HepG2 (cell line): Measurements from ENCODE around the gene WWC1. TPM values are rescaled to one million over a fixed set of nuclear protein-coding genes. Genes with fewer than 3 reads are reported as not detected.

Experiments used
- HDAC2 ChIP-seq: sonication (generic); formaldehyde crosslinking; IDR thresholded peaks from 2 replicates; pipeline ENCODE4 v1.4.0; 2020; ENCODE audit warnings: missing genetic modification reagents
- ISX ChIP-seq: sonication (generic); formaldehyde crosslinking; conservative IDR thresholded peaks from 2 replicates; pipeline ENCODE4 v1.5.0; 2020; ENCODE audit warnings: missing genetic modification reagents
- NFRKB ChIP-seq: fragments of 450-650 bp; IDR thresholded peaks from 2 replicates; pipeline ENCODE4 v1.6.1; 2017
- PHF5A ChIP-seq: IDR thresholded peaks from one replicate; pipeline ENCODE4 v1.6.1; 2018; ENCODE audit warnings: low read depth, missing genetic modification reagents; ENCODE audit not compliant: unreplicated experiment
- RXRB ChIP-seq: IDR thresholded peaks from 2 replicates; pipeline ENCODE4 v1.6.1; 2016; ENCODE audit warnings: borderline replicate concordance, missing genetic modification reagents, missing compliant biosample characterization
- SAP130 ChIP-seq: IDR thresholded peaks from 2 replicates; pipeline ENCODE4 v1.6.1; 2016; ENCODE audit warnings: low read depth
- SUZ12 ChIP-seq: fragments of 150-350 bp; IDR thresholded peaks from 2 replicates; pipeline ENCODE4 v1.6.1; 2014; ENCODE audit warnings: low read depth, low read length
- TRIM22 ChIP-seq: fragments of 450-650 bp; IDR thresholded peaks from 2 replicates; pipeline ENCODE4 v1.6.1; 2017
- YEATS2 ChIP-seq: sonication (generic); formaldehyde crosslinking; IDR thresholded peaks from 2 replicates; pipeline ENCODE4 v1.4.0; 2020; ENCODE audit warnings: missing genetic modification reagents, borderline replicate concordance
- YY1 ChIP-seq: IDR thresholded peaks from 2 replicates; pipeline ENCODE4 v1.6.1; 2011; ENCODE audit warnings: low read length, low read depth, moderate library complexity, mild to moderate bottlenecking; ENCODE audit not compliant: insufficient read depth, insufficient replicate concordance
- ZEB1 ChIP-seq: IDR thresholded peaks from 2 replicates; pipeline ENCODE4 v1.6.1; 2012; ENCODE audit warnings: mild to moderate bottlenecking, low read depth, inconsistent platforms; ENCODE audit not compliant: insufficient replicate concordance
- ZHX1 ChIP-seq: sonication (generic); formaldehyde crosslinking; IDR thresholded peaks from 2 replicates; pipeline ENCODE4 v1.8.1; 2022; ENCODE audit warnings: low read depth, mild to moderate bottlenecking, missing genetic modification reagents
- ZNF207 ChIP-seq: fragments of 450-650 bp; IDR thresholded peaks from 2 replicates; pipeline ENCODE4 v1.6.1; 2016; ENCODE audit warnings: antibody characterized with exemption, borderline replicate concordance
- ZNF275 ChIP-seq: sonication (generic); formaldehyde crosslinking; IDR thresholded peaks from 2 replicates; pipeline ENCODE4 v1.8.0; 2022; ENCODE audit warnings: missing genetic modification reagents, mild to moderate bottlenecking, inconsistent platforms, borderline replicate concordance
- ZNF280B ChIP-seq: sonication (generic); formaldehyde crosslinking; IDR thresholded peaks from 2 replicates; pipeline ENCODE4 v1.5.0; 2020; ENCODE audit warnings: missing genetic modification reagents, mild to moderate bottlenecking, borderline replicate concordance
- ZNF326 ChIP-seq: sonication (generic); formaldehyde crosslinking; IDR thresholded peaks from 2 replicates; pipeline ENCODE4 v1.4.0; 2020; ENCODE audit warnings: missing genetic modification reagents, borderline replicate concordance
- ZNF44 ChIP-seq: sonication (generic); formaldehyde crosslinking; IDR thresholded peaks from 2 replicates; pipeline ENCODE4 v1.5.1; 2020; ENCODE audit warnings: mild to moderate bottlenecking, missing genetic modification reagents
- ZNF543 ChIP-seq: sonication (generic); formaldehyde crosslinking; IDR thresholded peaks from 2 replicates; pipeline ENCODE4 v1.4.0; 2020; ENCODE audit warnings: mild to moderate bottlenecking, missing genetic modification reagents
- ZNF800 ChIP-seq: sonication (generic); formaldehyde crosslinking; IDR thresholded peaks from 2 replicates; pipeline ENCODE4 v1.4.0; 2020; ENCODE audit warnings: missing genetic modification reagents
- polyA plus RNA-seq, 8 experiments: library from polyadenylated mRNA; depleted of rRNA in 3 of 8; stranded (reverse) in 7 of 8; unstranded in 1 of 8; fragments of >200 nt; fragmentation: Illumina TruSeq in 4 of 8; extraction: Trizol in 4 of 8; gene quantifications; 2 replicates each; pipeline versions ENCODE4 v1.2.1 to v1.2.3, GENCODE V29; 2011 to 2016; ENCODE audit warnings: low read depth in 4 of 8, missing spikeins in 1 of 8, mixed read lengths in 1 of 8; ENCODE audit not compliant: insufficient read depth in 1 of 8
- total RNA-seq, 5 experiments: library from RNA; depleted of rRNA; stranded (reverse); fragments of >200 nt; fragmentation: Illumina TruSeq; extraction: Trizol; gene quantifications; 2 replicates each; pipeline ENCODE4 v1.2.3, GENCODE V29; 2016; ENCODE audit warnings: low read depth in 1 of 5

Gene WWC1
- total and polyA plus RNA-seq, 2 of the 13 experiments (the other 11 are each of a cell fraction or from before 2014, with no cell fraction given): 8.3 to 17.9 TPM

- peak; percentile 40; the same call in 1 of the 2 replicates for TF ChIP-seq ZNF800
- no peak for TF ChIP-seq ZNF207
- no peak for TF ChIP-seq TRIM22
- no peak for TF ChIP-seq ZNF275 (CRISPR knock-in tag)
- TF ChIP-seq YEATS2: no peak
- TF ChIP-seq ISX (CRISPR knock-in tag): no peak
- TF ChIP-seq HDAC2: no peak
- no peak for TF ChIP-seq PHF5A (CRISPR knock-in tag)
- TF ChIP-seq ZNF44 (CRISPR knock-in tag): no peak
- 0 out of 2 replicates have a peak, but pooled peaks have one; percentile 45 for TF ChIP-seq ZNF280B (CRISPR knock-in tag)
- no peak for TF ChIP-seq RXRB (CRISPR knock-in tag)
- no peak for TF ChIP-seq YY1
- TF ChIP-seq ZNF326 (CRISPR knock-in tag): no peak
- no peak for TF ChIP-seq ZNF543 (CRISPR knock-in tag)
- TF ChIP-seq SAP130: peak; percentile 67
- TF ChIP-seq ZHX1 (CRISPR knock-in tag): no peak
- no peak for TF ChIP-seq ZEB1
- no peak for TF ChIP-seq NFRKB
- no peak for TF ChIP-seq SUZ12
Measured at GRCh38 chr5:168288349-168289245, 2.8 kb upstream of the WWC1 start (continued).
